GM23338 (cell line): Measurements from ENCODE around the gene SLC23A1. TPM values are rescaled to one million over a fixed set of nuclear protein-coding genes. Genes with fewer than 3 reads are reported as not detected.

ENCODE experiments used
- ATAC-seq: fragments of 200-7000 bp; cut with Tn5 transposase; 3 replicates; pipeline ENCODE4 v1.9.1; 2020
- DNase-seq: peaks from one replicate; pipeline ENCODE4 v3.0.0-alpha.2; 2015; ENCODE audit warnings: low spot score
- H2AFZ ChIP-seq: fragments of 200-600 bp; sonication (generic); 2 replicates; pipeline ENCODE4 v1.8.0; 2016; ENCODE audit warnings: antibody characterized with exemption, mild to moderate bottlenecking, moderate library complexity
- H3F3A ChIP-seq: fragments of 200-600 bp; sonication (generic); replicated peaks from 2 replicates; pipeline ENCODE4 v1.8.0; 2017; ENCODE audit warnings: antibody characterized with exemption, mixed run types, low read depth
- H3K27ac ChIP-seq: fragments of 200-600 bp; sonication (generic); 2 replicates; pipeline ENCODE4 v1.6.1; 2016; ENCODE audit warnings: low read depth
- H3K27me3 ChIP-seq: fragments of 200-600 bp; sonication (generic); 2 replicates; pipeline ENCODE4 v1.8.0; 2016; ENCODE audit warnings: mild to moderate bottlenecking, mixed run types, moderate library complexity; ENCODE audit not compliant: insufficient read depth
- H3K36me3 ChIP-seq: fragments of 200-600 bp; sonication (generic); 2 replicates; pipeline ENCODE4 v1.8.0; 2016; ENCODE audit warnings: mild to moderate bottlenecking; ENCODE audit not compliant: insufficient read depth
- H3K4me1 ChIP-seq: fragments of 200-600 bp; sonication (generic); 2 replicates; pipeline ENCODE4 v1.8.0; 2016; ENCODE audit warnings: mild to moderate bottlenecking, moderate library complexity; ENCODE audit not compliant: insufficient read depth
- H3K4me2 ChIP-seq: fragments of 200-600 bp; sonication (generic); 2 replicates; pipeline ENCODE4 v1.7.1; 2017; ENCODE audit warnings: mixed run types
- H3K4me3 ChIP-seq: fragments of 200-600 bp; sonication (generic); 2 replicates; pipeline ENCODE4 v1.6.1; 2016; ENCODE audit warnings: mixed run types
- H3K79me2 ChIP-seq: fragments of 200-600 bp; sonication (generic); replicated peaks from 2 replicates; pipeline ENCODE4 v1.8.0; 2017; ENCODE audit warnings: mild to moderate bottlenecking; ENCODE audit not compliant: insufficient read depth
- H3K9me2 ChIP-seq: fragments of 200-600 bp; sonication (generic); 2 replicates; pipeline ENCODE4 v1.8.0; 2017; ENCODE audit not compliant: insufficient read depth
- H4K20me1 ChIP-seq: fragments of 200-600 bp; sonication (generic); replicated peaks from 2 replicates; pipeline ENCODE4 v1.8.0; 2017; ENCODE audit warnings: mild to moderate bottlenecking; ENCODE audit not compliant: insufficient read depth
- H3K27ac Mint-ChIP-seq: 2 replicates; pipeline ENCODE4 v1.8.0; 2020; ENCODE audit warnings: inconsistent platforms, mild to moderate bottlenecking, moderate library complexity, mixed read lengths
- H3K27me3 Mint-ChIP-seq: 3 replicates; pipeline ENCODE4 v1.8.0; 2022; ENCODE audit warnings: low read depth, mild to moderate bottlenecking, moderate library complexity, mixed read lengths, inconsistent platforms; ENCODE audit not compliant: insufficient read depth, poor library complexity
- H3K36me3 Mint-ChIP-seq: 3 replicates; pipeline ENCODE4 v1.8.0; 2021; ENCODE audit warnings: low read depth, mild to moderate bottlenecking, inconsistent platforms, moderate library complexity, mixed read lengths
- H3K4me1 Mint-ChIP-seq: 3 replicates; pipeline ENCODE4 v1.8.0; 2020; ENCODE audit warnings: mild to moderate bottlenecking, inconsistent platforms, mixed read lengths
- H3K4me3 Mint-ChIP-seq: 3 replicates; pipeline ENCODE4 v1.8.0; 2021; ENCODE audit warnings: moderate library complexity, mild to moderate bottlenecking, inconsistent platforms, mixed read lengths
- H3K9me3 Mint-ChIP-seq: 3 replicates; pipeline ENCODE4 v1.8.0; 2020; ENCODE audit warnings: moderate library complexity, mild to moderate bottlenecking, inconsistent platforms, mixed read lengths
- CREB1 ChIP-seq: fragments of 250-450 bp; sonication (Bioruptor Pico); IDR thresholded peaks from 2 replicates; pipeline ENCODE4 v1.5.0; 2020; ENCODE audit warnings: low read depth, mild to moderate bottlenecking, moderate library complexity
- EZH2 ChIP-seq: fragments of 200-600 bp; sonication (generic); IDR thresholded peaks from one replicate; pipeline ENCODE4 v1.8.0; 2017; ENCODE audit warnings: antibody characterized with exemption, mild to moderate bottlenecking, low read depth; ENCODE audit not compliant: unreplicated experiment
- EZH2phosphoT487 ChIP-seq: fragments of 200-600 bp; sonication (generic); IDR thresholded peaks from one replicate; pipeline ENCODE4 v1.8.1; 2018; ENCODE audit warnings: antibody characterized with exemption; ENCODE audit not compliant: unreplicated experiment
- JUNB ChIP-seq: IDR thresholded peaks from one replicate; pipeline ENCODE4 v1.6.1; 2016; ENCODE audit warnings: antibody characterized with exemption; ENCODE audit not compliant: unreplicated experiment
- POLR2AphosphoS5 ChIP-seq: IDR thresholded peaks from 2 replicates; pipeline ENCODE4 v1.6.1; 2016; ENCODE audit warnings: antibody characterized with exemption, low read depth
- STAT1 ChIP-seq: IDR thresholded peaks from one replicate; pipeline ENCODE4 v1.6.1; 2016; ENCODE audit warnings: antibody characterized with exemption; ENCODE audit not compliant: unreplicated experiment
- polyA plus RNA-seq: library from polyadenylated mRNA; unstranded; fragments of >200 nt; fragmentation: Nextera tagmentation; extraction: Ambion mirVana; gene quantifications from 2 replicates; pipeline ENCODE4 v1.2.1, GENCODE V29; 2016
- total RNA-seq: library from RNA; depleted of rRNA; stranded (reverse); fragments of >200 nt; shearing (Covaris generic); gene quantifications from 2 replicates; pipeline ENCODE4 v1.2.3, GENCODE V29; 2014
- TF ChIP-seq, protein P1 (sequence below): IDR thresholded peaks from one replicate; pipeline ENCODE4 v1.6.1; 2018; ENCODE audit warnings: antibody characterized with exemption; ENCODE audit not compliant: unreplicated experiment
- TF ChIP-seq, protein P2 (sequence below), 2 experiments: fragments of 200-600 bp in 1 of 2; sonication (generic) in 1 of 2; conservative IDR thresholded peaks; 2 replicates each; pipeline versions ENCODE4 v1.5.1 to v1.6.1; 2016 to 2017; ENCODE audit warnings: antibody characterized with exemption in 2 of 2, low read depth in 2 of 2, mild to moderate bottlenecking in 2 of 2, moderate library complexity in 1 of 2

The SLC23A1 gene
- total and polyA plus RNA-seq, 2 experiments from 2014 or later: 0.29 TPM; not detected in 1

DNA sequence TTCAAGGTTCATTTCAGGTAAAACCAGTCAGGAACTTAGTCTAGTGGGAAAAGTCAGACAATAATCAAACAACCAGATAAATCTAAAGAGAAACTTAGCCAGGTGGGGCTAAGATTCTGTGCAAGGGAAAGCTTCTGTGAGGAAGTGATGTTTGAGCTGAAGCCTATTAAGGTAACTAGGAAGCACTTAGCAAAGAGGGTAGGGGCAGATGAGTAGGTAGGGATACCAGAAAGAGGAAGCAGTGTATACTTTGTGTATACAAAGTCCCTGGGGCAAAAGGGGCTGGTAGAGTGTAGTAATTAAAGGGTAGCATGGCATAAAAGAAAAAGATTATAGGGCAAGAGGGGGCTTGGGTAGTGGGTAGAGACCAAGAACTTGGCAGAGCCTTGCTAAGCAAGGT is 24.4 kb upstream of the SLC23A1 start:
- no peaks in the 10 kb centered on the region for H3K9me3 Mint-ChIP-seq
- Histone ChIP-seq H3K79me2 (0 out of 2 replicates have a peak, but pooled peaks cover 3% of the 10 kb centered on the region), H3K27ac (no peak overlapping the region), H2AFZ (no peak overlapping the region), H3K4me3 (no peak overlapping the region), H3F3A (peaks cover 16% of the 10 kb centered on the region), H3K9me2 (no peaks in the 10 kb centered on the region), H3K4me2 (no peak overlapping the region), H4K20me1 (0 out of 2 replicates have a peak, but pooled peaks cover 5% of the 10 kb centered on the region), H3K36me3 (no peaks in the 10 kb centered on the region), H3K4me1 (peaks cover 16% of the 10 kb centered on the region), H3K27me3 (no peaks in the 10 kb centered on the region)
- ATAC-seq (no peak), DNase-seq (no peak)
- TF ChIP-seq EZH2 (no peak), STAT1 (no peak), JUNB (no peak), EZH2phosphoT487 (no peak), POLR2AphosphoS5 (no peak)
- TF ChIP-seq, protein P1, sequence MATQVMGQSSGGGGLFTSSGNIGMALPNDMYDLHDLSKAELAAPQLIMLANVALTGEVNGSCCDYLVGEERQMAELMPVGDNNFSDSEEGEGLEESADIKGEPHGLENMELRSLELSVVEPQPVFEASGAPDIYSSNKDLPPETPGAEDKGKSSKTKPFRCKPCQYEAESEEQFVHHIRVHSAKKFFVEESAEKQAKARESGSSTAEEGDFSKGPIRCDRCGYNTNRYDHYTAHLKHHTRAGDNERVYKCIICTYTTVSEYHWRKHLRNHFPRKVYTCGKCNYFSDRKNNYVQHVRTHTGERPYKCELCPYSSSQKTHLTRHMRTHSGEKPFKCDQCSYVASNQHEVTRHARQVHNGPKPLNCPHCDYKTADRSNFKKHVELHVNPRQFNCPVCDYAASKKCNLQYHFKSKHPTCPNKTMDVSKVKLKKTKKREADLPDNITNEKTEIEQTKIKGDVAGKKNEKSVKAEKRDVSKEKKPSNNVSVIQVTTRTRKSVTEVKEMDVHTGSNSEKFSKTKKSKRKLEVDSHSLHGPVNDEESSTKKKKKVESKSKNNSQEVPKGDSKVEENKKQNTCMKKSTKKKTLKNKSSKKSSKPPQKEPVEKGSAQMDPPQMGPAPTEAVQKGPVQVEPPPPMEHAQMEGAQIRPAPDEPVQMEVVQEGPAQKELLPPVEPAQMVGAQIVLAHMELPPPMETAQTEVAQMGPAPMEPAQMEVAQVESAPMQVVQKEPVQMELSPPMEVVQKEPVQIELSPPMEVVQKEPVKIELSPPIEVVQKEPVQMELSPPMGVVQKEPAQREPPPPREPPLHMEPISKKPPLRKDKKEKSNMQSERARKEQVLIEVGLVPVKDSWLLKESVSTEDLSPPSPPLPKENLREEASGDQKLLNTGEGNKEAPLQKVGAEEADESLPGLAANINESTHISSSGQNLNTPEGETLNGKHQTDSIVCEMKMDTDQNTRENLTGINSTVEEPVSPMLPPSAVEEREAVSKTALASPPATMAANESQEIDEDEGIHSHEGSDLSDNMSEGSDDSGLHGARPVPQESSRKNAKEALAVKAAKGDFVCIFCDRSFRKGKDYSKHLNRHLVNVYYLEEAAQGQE: no peak
- TF ChIP-seq, protein P2, sequence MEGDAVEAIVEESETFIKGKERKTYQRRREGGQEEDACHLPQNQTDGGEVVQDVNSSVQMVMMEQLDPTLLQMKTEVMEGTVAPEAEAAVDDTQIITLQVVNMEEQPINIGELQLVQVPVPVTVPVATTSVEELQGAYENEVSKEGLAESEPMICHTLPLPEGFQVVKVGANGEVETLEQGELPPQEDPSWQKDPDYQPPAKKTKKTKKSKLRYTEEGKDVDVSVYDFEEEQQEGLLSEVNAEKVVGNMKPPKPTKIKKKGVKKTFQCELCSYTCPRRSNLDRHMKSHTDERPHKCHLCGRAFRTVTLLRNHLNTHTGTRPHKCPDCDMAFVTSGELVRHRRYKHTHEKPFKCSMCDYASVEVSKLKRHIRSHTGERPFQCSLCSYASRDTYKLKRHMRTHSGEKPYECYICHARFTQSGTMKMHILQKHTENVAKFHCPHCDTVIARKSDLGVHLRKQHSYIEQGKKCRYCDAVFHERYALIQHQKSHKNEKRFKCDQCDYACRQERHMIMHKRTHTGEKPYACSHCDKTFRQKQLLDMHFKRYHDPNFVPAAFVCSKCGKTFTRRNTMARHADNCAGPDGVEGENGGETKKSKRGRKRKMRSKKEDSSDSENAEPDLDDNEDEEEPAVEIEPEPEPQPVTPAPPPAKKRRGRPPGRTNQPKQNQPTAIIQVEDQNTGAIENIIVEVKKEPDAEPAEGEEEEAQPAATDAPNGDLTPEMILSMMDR (conservative IDR thresholded peaks at IDR 0.05; ENCODE audit: low read depth in 2 of 2): no peak
- H3K27me3 Mint-ChIP-seq: peaks cover 13% of the 10 kb centered on the region
- no peaks in the 10 kb centered on the region for H3K36me3 Mint-ChIP-seq
- peaks cover 15% of the 10 kb centered on the region for H3K4me1 Mint-ChIP-seq
- no peak overlapping the region for H3K27ac Mint-ChIP-seq
- H3K4me3 Mint-ChIP-seq: no peak overlapping the region

DNA sequence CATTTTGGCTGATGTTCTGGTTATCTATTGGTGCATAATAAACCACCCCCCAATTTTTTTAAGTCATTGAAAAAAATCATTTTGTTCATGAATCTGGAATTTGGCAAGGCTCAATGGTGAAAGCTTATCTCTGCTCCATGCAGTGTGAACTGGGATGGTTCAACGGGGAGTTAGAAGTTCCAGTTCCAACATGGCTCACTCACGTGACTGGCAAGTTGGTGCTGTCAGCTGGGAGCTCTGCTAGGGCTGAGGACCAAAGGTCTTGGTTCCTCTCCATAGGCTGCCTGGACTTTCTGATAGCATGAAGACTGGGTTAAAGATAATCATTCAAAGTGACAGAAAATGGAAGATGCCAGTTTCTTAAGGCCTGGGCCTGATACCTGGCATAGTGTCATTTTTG is 23.9 kb upstream of the SLC23A1 start:
- H3F3A ChIP-seq: peaks cover 16% of the 10 kb centered on the region
- H3K79me2 ChIP-seq: 0 out of 2 replicates have a peak, but pooled peaks cover 3% of the 10 kb centered on the region
- Mint-ChIP-seq H3K4me1 (peaks cover 15% of the 10 kb centered on the region), H3K9me3 (no peaks in the 10 kb centered on the region), H3K36me3 (no peaks in the 10 kb centered on the region), H3K27ac (no peak overlapping the region), H3K27me3 (peaks cover 13% of the 10 kb centered on the region), H3K4me3 (no peak overlapping the region)
- 0 out of 2 replicates have a peak, but pooled peaks cover 5% of the 10 kb centered on the region for H4K20me1 ChIP-seq
- no peaks in the 10 kb centered on the region for H3K36me3 ChIP-seq
- H3K4me3 ChIP-seq: no peak overlapping the region
- no peaks in the 10 kb centered on the region for H3K9me2 ChIP-seq
- H3K27me3 ChIP-seq: no peaks in the 10 kb centered on the region
- DNase-seq (no peak), ATAC-seq (no peak)
- peaks cover 16% of the 10 kb centered on the region for H3K4me1 ChIP-seq
- no peak overlapping the region for H2AFZ ChIP-seq
- H3K27ac ChIP-seq: no peak overlapping the region
- H3K4me2 ChIP-seq: no peak overlapping the region
- TF ChIP-seq POLR2AphosphoS5 (no peak), STAT1 (no peak), CREB1 (no peak), EZH2 (no peak), JUNB (no peak)
- TF ChIP-seq, protein P1: no peak
